ENCODE data around the gene PAQR7. TPM values are rescaled to one million over a fixed set of nuclear protein-coding genes. Genes with fewer than 3 reads are reported as not detected.

The PAQR7 gene
- total RNA-seq, 2 donors from 2014 or later, result 3.2 to 3.3 TPM

DNA sequence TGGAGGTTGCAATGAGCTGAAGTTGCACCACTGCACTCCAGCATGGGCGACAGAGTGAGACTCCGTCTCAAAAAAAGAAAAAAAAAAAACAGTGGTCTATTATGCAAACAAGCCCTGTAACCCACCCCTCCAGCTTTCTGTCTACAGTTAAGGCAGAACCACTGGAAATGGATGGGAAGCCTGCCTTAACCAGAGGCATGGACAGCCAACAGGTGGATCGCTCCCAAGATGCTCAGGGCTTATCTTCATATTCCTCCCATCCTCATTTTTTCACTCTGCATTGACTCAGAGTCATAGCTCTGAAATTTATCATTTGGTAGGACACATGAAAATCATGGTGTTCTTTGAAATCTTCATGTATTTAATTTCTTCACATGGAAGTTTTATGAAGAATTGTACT lies 47.0 kb downstream of the PAQR7 start:
- no peak for ATAC-seq
- intact Hi-C loops (cut with DNase I), result no loop called here

DNA sequence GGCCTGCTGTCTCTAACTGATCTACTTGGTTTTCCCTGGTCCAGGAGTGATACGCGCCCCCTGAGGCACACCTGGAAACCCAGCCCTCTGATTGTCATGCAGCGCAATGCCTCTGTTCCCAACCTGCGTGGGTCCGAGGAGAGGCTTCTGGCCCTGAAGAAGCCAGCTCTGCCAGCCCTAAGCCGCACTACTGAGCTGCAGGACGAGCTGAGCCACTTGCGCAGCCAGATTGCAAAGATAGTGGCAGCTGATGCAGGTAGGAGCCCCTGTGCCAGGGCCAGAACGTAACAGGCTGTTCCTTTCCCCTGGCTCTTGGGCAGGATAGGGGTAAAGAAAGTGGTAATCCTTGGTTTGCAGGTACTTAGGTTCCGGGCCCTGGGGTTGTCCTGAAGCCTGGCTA lies 48.9 kb downstream of the PAQR7 start:
- DNase-seq (no peak), ATAC-seq (no peak)
- intact Hi-C loops (cut with DNase I), result no loop called here

More for the DNA sequence above, 47.0 kb downstream of the PAQR7 start:
- no peak for DNase-seq

- intact Hi-C loops (cut with DNase I), result no loop called here
- no peak for DNase-seq
- no peak for ATAC-seq
Measured at GRCh38 chr1:25825605-25826004, 49.9 kb downstream of the PAQR7 start.

- intact Hi-C loops (cut with DNase I), result no loop called here
- peak; percentile 65 for DNase-seq
- peak in 1 of 2 donors; percentile 14 for ATAC-seq
Measured at GRCh38 chr1:25821630-25822091, 53.8 kb downstream of the PAQR7 start.

GRCh38 chr1:25821112-25821476 lies 54.4 kb downstream of the PAQR7 start:
- no peak for ATAC-seq
- intact Hi-C loops (cut with DNase I), result no loop called here
- no peak for DNase-seq

- peak; percentile 60 to 62 for ATAC-seq
- intact Hi-C loops (cut with DNase I), result no loop called here
- DNase-seq, result peak; percentile 62
Measured at GRCh38 chr1:25820247-25821111, 55.0 kb downstream of the PAQR7 start.

DNA sequence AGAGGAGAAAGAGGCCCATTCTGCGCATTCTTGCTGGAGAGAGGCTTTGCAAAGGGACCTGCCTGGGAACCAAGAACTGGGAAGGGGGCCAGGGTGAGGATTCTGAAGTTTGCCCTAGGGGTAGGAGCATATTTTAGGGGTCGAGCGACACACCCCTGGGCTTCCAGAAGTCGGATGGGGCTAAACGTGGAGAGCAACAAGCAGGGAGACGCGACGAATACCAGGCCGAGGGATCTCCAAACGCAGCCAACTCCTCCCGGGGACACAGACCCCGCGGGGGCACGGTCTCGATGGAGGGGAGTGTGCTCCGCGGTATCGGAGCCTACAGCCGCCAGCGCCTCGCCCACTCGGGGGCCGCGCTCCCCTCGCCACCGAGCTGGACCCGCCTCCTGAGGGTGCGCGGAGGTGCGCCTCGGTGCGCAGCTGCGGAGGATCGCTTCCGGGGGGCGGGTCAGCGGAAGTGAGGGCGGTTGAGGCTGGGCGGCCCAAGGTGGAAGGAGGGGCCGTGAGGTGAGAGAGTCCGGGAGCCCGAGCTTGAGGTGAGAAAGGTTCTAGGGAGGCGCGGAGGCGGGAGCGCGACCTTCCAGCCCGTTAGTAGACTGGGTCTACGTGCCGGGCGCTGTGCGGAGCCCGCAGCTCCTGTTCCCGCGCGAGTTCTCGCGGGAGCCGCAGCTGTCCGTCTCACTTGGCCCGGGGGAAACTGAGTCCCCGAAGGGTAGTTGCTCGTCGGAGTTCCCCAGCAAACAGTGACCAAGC lies 55.8 kb downstream of the PAQR7 start, which contains the start of gene MTFR1L:
TSS of gene MTFR1L (plus strand) at position 464 of the 756 bp plus-strand sequence. CDS start 3,151 bp downstream, outside the sequence.
- ATAC-seq, result peak; percentile 94
- DNase-seq, result peak; percentile 91
- intact Hi-C loops (cut with DNase I), result no loop called here

DNA sequence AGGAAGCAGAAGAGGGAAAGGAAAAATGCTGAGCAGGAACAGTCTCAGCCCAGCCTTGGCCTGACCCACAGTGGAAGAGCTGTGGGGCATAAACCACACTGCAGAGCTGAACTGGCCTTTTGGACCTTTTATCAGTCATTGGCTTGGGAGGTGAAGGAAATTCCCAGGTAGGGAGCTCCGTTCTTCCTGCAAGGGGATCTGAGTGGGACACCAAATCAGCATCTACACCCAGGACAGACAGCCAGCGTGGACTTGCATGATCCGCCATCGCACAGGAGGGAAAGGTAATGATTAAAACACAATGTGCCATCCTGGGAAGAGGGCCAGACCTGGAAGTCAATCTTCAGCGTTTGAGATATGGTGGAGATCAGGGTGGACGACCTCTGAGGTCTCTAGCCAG lies 56.9 kb downstream of the PAQR7 start:
- no peak for ATAC-seq
- DNase-seq, result no peak
- intact Hi-C loops (cut with DNase I), result no loop called here

- no peak for DNase-seq
- intact Hi-C loops (cut with DNase I), result no loop called here
- ATAC-seq, result no peak
Measured at GRCh38 chr1:25817840-25818501, 57.5 kb downstream of the PAQR7 start.

DNA sequence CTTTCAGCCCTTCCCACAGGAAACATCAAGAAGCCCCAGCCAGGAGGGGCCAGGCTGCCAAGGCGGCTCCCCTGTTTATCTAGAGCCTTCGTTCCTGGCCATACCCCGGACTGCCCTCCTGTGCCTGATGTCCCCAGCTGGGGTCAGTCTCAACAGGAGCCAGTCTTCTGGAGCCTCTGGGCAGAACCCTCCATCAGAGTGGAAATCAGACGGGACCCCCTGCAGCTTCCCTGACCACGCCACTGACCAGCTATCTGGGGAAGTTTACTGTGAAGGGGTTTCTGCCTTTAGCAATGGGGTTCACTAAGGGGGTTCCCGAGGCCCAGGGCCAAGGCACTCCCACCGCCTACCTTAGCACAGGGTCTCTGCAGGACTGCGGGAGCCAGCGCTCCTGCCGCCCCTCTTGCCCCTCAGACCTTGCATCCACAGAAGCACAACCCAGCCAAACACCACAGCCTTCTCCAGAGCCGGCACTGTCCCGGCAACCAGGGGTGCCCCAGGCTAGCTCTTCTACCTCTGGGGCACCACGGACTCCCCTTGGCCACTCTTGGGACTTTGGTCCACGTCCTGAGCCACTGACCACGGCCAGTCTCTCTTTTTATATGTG lies 59.3 kb downstream of the PAQR7 start:
- intact Hi-C loops (cut with DNase I), result no loop called here
- no peak for DNase-seq
- ATAC-seq, result no peak

DNA sequence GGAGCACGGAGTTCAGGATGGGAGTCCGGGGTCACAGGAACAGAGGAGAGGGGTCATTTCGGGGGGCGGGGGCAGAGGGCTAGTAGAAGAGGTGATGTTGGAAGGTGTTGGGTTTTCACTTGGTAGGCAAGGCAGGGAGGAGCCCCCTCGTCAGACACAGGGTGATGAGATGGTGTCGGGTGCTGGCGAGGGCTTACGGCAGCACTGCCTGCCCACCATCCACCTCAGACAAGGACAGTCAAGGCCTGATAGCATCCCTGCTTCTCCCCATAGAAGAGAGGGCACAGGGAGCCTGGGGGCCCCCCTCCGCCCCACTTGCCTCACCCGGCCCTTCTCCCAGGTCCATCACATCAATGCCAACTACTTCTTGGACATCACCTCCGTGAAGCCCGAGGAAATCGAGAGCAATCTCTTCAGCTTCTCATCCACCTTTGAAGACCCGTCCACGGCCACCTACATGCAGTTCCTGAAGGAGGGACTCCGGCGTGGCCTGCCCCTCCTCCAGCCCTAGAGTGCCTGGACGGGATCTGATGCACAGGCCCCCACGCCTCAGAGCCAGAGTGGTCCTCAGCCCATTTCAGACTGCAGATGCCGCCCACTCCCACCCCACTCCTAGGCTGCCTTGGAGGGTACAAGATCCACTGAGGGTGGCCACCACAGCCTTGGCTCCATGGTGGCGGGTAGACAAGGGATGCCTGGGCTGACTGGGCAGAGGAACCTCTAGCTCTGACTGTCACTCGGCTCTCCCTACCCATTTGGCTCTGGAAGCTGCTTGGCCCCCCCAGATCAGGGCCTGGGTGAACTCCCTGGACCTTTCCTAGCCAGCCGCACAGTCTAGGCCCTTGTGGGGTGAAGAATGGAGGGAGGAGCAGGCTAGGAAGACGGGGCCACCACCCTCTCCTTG lies 60.0 kb downstream of the PAQR7 start:
- DNase-seq (no peak), ATAC-seq (no peak)
- intact Hi-C loops (cut with DNase I), result no loop called here

DNA sequence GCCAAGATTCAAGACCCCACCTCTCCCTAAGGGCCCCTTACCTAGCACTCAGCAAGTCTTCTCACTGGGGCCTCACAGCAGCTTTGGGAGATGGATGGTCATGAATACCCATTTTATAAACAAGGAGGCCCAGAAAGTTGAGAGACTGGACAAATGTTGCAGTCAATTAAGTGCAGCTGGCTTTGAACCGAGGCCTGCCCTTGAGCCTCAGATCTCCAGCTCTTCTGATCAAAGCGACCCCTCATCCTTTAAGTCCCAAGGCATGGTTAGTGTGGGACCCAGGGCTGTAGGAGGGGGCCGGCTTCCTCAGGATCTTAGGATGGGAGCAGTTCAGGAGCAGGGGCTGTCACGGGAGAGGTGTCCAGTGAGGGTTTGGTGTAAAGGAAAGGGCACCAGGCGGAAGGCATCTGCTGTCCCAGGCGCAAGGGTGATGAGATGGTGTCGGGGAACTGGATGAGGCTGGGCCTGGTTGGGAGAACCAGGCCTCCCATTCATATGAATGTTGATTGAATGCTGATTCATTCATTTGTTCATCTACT lies 60.9 kb downstream of the PAQR7 start:
- DNase-seq (no peak), ATAC-seq (no peak)
- intact Hi-C loops (cut with DNase I), result no loop called here

DNA sequence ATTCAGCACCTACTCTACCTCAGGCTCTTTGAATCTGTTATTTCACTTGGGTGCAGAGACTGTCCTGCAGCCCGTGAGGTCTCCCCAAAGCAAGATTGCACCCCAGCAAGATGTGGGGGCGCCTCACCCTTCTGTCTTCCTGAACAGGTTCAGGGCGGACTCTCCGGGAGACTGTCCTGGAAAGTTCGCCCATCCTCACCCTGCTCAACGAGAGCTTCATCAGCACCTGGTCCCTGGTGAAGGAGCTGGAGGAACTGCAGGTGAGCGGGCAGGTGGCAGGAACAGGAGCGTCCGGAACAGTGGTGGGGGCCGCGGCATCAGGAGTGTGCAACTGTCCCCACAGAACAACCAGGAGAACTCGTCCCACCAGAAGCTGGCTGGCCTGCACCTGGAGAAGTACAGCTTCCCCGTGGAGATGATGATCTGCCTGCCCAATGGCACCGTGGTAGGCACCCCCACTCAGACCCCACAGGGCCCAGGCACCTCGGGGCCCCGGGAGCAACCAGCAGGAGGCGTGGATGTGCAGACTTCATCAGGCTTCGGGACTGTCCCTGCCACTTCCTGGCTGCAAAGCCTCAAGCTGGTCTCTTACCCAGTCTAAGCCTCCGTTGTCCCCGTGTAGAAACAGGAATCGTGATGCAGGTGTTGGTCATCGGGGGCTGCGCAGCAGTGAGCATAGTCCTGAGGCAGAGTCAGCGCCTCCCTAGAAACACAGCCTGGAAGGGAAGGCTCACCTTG lies 61.6 kb downstream of the PAQR7 start:
- DNase-seq (no peak), ATAC-seq (no peak)
- intact Hi-C loops (cut with DNase I), result no loop called here

- DNase-seq, result no peak
- intact Hi-C loops (cut with DNase I), result no loop called here
- no peak for ATAC-seq
Measured at GRCh38 chr1:25813071-25813733, 62.3 kb downstream of the PAQR7 start.

All from left cardiac atrium (tissue), 4 donors.